Adrenal gland (tissue), 12 donors: ENCODE measurements around the gene MRPL50. TPM values are rescaled to one million over a fixed set of nuclear protein-coding genes. Genes with fewer than 3 reads are reported as not detected.
A peak's percentile ranks its signal among the peaks of the same experiment; 100 is the strongest.

Experiments
- DNase-seq, 7 donors: peaks; one replicate each; pipeline ENCODE4 v3.0.0-alpha.2; 2019 to 2020
- H3K27ac ChIP-seq, 5 donors: fragments of 200-600 bp; sonication (generic) in 4 of 5; 1 replicate in 3 of 5; 2 replicates in 2 of 5; pipeline versions ENCODE4 v1.5.1 to v1.8.0; 2016 to 2020; ENCODE audit warnings: mild to moderate bottlenecking in 1 of 5
- H3K27me3 ChIP-seq: fragments of 200-600 bp; 2 replicates; pipeline ENCODE4 v1.8.0; 2021
- H3K36me3 ChIP-seq, 2 donors: fragments of 200-600 bp; replicated peaks in 1 of 2; 1 replicate in 1 of 2; 2 replicates in 1 of 2; pipeline versions ENCODE4 v1.5.1 to v1.8.0; 2018 to 2022
- H3K4me1 ChIP-seq, 2 donors: fragments of 200-600 bp; replicated peaks in 1 of 2; 1 replicate in 1 of 2; 2 replicates in 1 of 2; pipeline versions ENCODE4 v1.5.1 to v1.8.0; 2018 to 2021
- H3K4me3 ChIP-seq, 4 donors: fragments of 200-600 bp; sonication (generic) in 3 of 4; one replicate each; pipeline ENCODE4 v1.5.1; 2016 to 2018
- H3K9me3 ChIP-seq, 3 donors: fragments of 200-600 bp; sonication (generic) in 1 of 3; replicated peaks in 1 of 3; 1 replicate in 2 of 3; 2 replicates in 1 of 3; pipeline versions ENCODE4 v1.5.1 to v1.8.0; 2016 to 2021
- POLR2A ChIP-seq, 2 donors: fragments of 450-650 bp; IDR thresholded peaks; one replicate each; pipeline ENCODE4 v1.6.1; 2017; ENCODE audit warnings: antibody characterized with exemption in 2 of 2, mild to moderate bottlenecking in 2 of 2, moderate library complexity in 1 of 2
- whole genome bisulfite sequencing, 4 donors: extraction: QIAGEN DNeasy Blood & Tissue Kit in 2 of 4; methylation state at CpG; one replicate each; pipeline versions ENCODE4 v1.1.5 to v1.1.7; 2013 to 2017; 5-methylcytosine and 5-hydroxymethylcytosine counted together
- intact Hi-C, 2 donors: fragments of 100-400 bp; cut with DNase I; formaldehyde crosslinking; loops; one replicate each; pipeline versions ENCODE4 v1.14.1 to v1.15.0; 2022 to 2023
- polyA plus RNA-seq, 3 donors: library from polyadenylated mRNA; stranded (reverse); fragments of 200-250 nt in 2 of 3; fragments of 350-450 nt in 1 of 3; fragmentation: Illumina TruSeq in 1 of 3; extraction: RNeasy Lipid Tissue Mini Kit (QIAGEN cat#74804) in 1 of 3; gene quantifications; one replicate each; pipeline ENCODE4 v1.2.3, GENCODE V29; 2013 to 2014
- total RNA-seq, 9 donors: library from RNA; depleted of rRNA in 4 of 9; stranded (reverse); fragments of >200 nt in 4 of 9; fragments of 120-200 nt in 1 of 9; fragmentation: NEBNext Ultra II Directional in 1 of 9; extraction: Animal tissue kit (Norgen Biotek cat#: 25700) in 1 of 9; gene quantifications; one replicate each; pipeline versions ENCODE4 v1.1.0 to v1.2.4, GENCODE V29; 2013 to 2023
- TF ChIP-seq, protein P1 (sequence below), 6 experiments: fragments of 450-650 bp in 4 of 6; fragments of 200-600 bp in 2 of 6; sonication (generic) in 1 of 6; IDR thresholded peaks; 1 replicate in 5 of 6; 2 replicates in 1 of 6; pipeline versions ENCODE4 v1.5.1 to v1.8.0; 2016 to 2021; ENCODE audit warnings: antibody characterized with exemption in 6 of 6, mild to moderate bottlenecking in 2 of 6, moderate library complexity in 1 of 6
- donor health status: healthy with polysubstance abuse.
- donor health status: Bipolar disorder and iron deficiency.
- donor health status: DM: yes; HTN: yes; CAD: no.
- donor health status: DM: no; HTN: no; CAD: no.
- donor health status: DM: no; HTN: no; CAD: no.
- donor health status: DM: yes; HTN: yes; CAD: no.

MRPL50 gene
- total and polyA plus RNA-seq, 12 donors: 8.4 to 48.5 (median 15.9) TPM

DNA sequence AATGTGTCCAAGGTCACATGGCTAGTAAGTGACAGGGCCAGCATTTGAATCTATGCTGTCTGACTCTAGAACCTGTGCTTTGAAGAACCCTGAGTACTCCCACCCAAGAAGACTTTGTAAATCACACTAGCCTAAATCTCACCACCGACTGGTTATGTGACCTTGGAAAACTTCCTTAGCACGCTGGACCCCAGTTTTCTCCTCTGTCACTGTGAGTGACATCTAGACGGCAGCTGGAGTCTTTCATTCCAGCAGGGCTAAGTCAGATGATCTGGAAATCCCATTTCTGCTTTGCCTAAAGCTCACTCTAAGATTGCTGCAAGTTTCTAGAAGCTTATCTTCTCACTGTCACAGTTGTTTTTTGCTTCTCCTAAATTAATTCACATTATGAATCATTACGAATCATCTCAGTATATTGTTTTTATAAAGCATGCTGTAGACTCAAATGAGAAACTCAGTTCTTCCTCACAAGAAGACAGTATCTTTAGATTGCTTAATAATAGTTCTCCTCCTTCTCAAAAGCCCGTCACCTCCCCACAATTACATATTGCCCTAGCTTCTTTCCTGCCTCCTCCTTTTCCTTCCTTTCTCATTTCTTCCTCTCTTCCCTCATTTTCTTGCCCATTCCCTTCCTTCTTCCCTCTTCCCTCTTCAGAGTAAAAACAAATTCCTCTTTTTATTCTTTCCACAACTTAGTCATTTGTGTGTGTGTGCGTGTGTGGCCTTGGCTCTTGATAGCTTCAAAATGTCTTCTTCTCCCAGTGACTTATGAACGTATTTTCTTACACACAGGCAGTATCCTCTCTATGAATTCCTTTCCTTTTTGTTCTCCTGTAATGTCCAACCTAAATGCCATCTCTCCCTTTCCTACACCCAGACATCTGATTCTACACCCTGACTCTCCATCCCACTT lies 20.4 kb upstream of the MRPL50 start:
- H3K36me3 ChIP-seq: no peaks in the 10 kb centered on the region
- peaks cover 0 to 8% of the 10 kb centered on the region in 2 donors for H3K4me1 ChIP-seq
- intact Hi-C loops: no loop called here
- no peak overlapping the region for H3K4me3 ChIP-seq
- H3K27ac ChIP-seq: peak overlapping the region in 3 of 5 donors; percentile 6 to 41 (median 9)
- peaks cover 0 to 4% (median 0%) of the 10 kb centered on the region in 3 donors for H3K9me3 ChIP-seq
- DNase-seq: peak in 2 of 7 donors; percentile 31 to 37
- no peak for TF ChIP-seq POLR2A (IDR thresholded peaks at IDR 0.05)
- TF ChIP-seq, protein P1, sequence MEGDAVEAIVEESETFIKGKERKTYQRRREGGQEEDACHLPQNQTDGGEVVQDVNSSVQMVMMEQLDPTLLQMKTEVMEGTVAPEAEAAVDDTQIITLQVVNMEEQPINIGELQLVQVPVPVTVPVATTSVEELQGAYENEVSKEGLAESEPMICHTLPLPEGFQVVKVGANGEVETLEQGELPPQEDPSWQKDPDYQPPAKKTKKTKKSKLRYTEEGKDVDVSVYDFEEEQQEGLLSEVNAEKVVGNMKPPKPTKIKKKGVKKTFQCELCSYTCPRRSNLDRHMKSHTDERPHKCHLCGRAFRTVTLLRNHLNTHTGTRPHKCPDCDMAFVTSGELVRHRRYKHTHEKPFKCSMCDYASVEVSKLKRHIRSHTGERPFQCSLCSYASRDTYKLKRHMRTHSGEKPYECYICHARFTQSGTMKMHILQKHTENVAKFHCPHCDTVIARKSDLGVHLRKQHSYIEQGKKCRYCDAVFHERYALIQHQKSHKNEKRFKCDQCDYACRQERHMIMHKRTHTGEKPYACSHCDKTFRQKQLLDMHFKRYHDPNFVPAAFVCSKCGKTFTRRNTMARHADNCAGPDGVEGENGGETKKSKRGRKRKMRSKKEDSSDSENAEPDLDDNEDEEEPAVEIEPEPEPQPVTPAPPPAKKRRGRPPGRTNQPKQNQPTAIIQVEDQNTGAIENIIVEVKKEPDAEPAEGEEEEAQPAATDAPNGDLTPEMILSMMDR (IDR thresholded peaks at IDR 0.05): no peak
- WGBS, 4 donors: 38 to 44% (median 39%) methylated on average over 7 of the region's 7 CpGs
- H3K27me3 ChIP-seq: no peaks in the 10 kb centered on the region

DNA sequence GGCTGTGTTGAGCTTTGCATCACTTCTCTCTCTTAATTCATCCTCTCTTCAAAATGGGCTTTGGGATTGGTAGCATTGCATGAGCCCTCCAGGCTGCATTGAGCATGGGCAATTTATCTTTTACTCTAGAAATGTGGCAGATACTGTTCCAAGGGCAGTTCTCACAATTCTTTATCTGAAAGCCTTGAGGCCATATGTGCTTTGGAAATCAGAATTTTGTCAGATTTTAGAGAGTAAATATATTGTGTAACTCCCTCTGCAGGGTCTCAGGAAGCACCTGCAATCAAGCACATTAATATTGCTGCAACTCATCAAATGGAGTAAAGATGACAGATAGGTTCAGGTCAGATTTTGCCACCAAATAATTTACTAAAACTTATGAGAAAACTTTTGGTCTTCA lies 19.6 kb upstream of the MRPL50 start:
- no peak overlapping the region for H3K27ac ChIP-seq
- H3K9me3 ChIP-seq: peaks cover 0 to 10% (median 0%) of the 10 kb centered on the region in 3 donors
- no peak overlapping the region for H3K4me3 ChIP-seq
- no peaks in the 10 kb centered on the region for H3K36me3 ChIP-seq
- peaks cover 0 to 8% of the 10 kb centered on the region in 2 donors for H3K4me1 ChIP-seq
- no peak for TF ChIP-seq POLR2A (IDR thresholded peaks at IDR 0.05)
- TF ChIP-seq, protein P1 (IDR thresholded peaks at IDR 0.05): no peak
- peak in 1 of 7 donors; percentile 16 for DNase-seq
- no peaks in the 10 kb centered on the region for H3K27me3 ChIP-seq
- intact Hi-C loops: no loop called here

DNA sequence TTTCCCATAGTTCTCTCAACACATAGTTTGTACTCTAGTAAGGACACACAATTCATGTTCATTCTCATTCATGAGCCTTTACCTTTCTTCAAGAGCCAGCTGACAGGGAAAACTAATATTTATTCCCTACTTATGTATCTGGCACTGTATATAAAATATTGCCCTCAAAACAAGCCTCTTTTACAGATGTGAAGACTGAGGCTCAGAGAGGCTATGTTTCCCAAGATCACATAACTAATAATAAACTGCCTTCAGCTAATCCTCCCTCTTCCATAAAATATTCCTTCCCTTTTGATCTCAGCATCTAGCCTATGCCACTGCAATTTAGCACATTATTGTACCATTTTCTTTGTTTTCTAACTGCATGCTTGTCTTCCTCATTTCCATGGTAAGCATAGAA lies 19.0 kb upstream of the MRPL50 start:
- no peak for DNase-seq
- intact Hi-C loops: no loop called here
- Histone ChIP-seq H3K4me3 (no peak overlapping the region), H3K9me3 (peaks cover 0 to 15% (median 0%) of the 10 kb centered on the region in 3 donors), H3K27me3 (no peaks in the 10 kb centered on the region), H3K36me3 (no peaks in the 10 kb centered on the region), H3K4me1 (peaks cover 0 to 8% of the 10 kb centered on the region in 2 donors), H3K27ac (no peak overlapping the region)
- TF ChIP-seq POLR2A (IDR thresholded peaks at IDR 0.05): no peak
- TF ChIP-seq, protein P1 (IDR thresholded peaks at IDR 0.05): no peak

DNA sequence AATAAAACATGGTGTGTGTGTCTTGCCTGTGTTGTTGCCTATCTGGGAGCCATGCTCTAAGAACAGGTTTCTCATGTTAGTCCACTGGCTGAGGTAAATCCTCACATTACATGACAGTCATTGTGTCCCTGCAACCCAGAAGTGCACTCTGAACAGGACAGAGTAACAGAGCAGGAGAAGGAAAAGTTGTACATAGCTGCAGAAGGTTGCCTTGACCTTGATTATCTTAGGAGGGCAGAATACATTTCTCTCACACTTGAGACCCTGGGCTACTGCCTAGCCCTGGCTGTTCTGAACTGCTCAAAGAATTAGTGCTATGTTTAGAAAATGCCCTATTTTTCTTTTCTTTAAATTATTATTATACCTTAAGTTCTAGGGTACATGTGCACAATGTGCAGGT lies 17.2 kb upstream of the MRPL50 start:
- no peak for DNase-seq
- TF ChIP-seq, protein P1 (IDR thresholded peaks at IDR 0.05): no peak
- TF ChIP-seq POLR2A (IDR thresholded peaks at IDR 0.05): no peak
- intact Hi-C loops: no loop called here
- Histone ChIP-seq H3K9me3 (peaks cover 0 to 21% (median 0%) of the 10 kb centered on the region in 3 donors), H3K4me3 (no peak overlapping the region), H3K36me3 (no peaks in the 10 kb centered on the region), H3K4me1 (peaks cover 0 to 8% of the 10 kb centered on the region in 2 donors), H3K27ac (no peak overlapping the region), H3K27me3 (no peaks in the 10 kb centered on the region)
